Fibroblast of lung (primary cell): ENCODE results near the gene UPK3B. TPM values are rescaled to one million over a fixed set of nuclear protein-coding genes. Genes with fewer than 3 reads are reported as not detected.
"Not testable (repeated sequence)": the region's sequence is repeated elsewhere in the genome, so short reads cannot be mapped to it uniquely, and the experiment has no call there.

Source experiments
- DNase-seq, 2 donors: peaks; one replicate each; pipeline versions ENCODE4 v3.0.0 to v3.0.0-alpha.2; 2010; ENCODE audit warnings: low read depth in 2 of 2
- H2AFZ ChIP-seq: 2 replicates; pipeline ENCODE4 v1.5.1; 2012; ENCODE audit warnings: low read length, control low read depth, inconsistent platforms
- H3K27ac ChIP-seq: 2 replicates; pipeline ENCODE4 v1.5.1; 2011; ENCODE audit warnings: low read length, control low read depth; ENCODE audit not compliant: insufficient read depth
- H3K27me3 ChIP-seq: 2 replicates; pipeline ENCODE4 v1.5.1; 2011; ENCODE audit warnings: mild to moderate bottlenecking, low read length; ENCODE audit not compliant: control insufficient read depth, insufficient read depth
- H3K36me3 ChIP-seq: 2 replicates; pipeline ENCODE4 v1.5.1; 2011; ENCODE audit warnings: low read length; ENCODE audit not compliant: control insufficient read depth, insufficient read depth
- H3K4me1 ChIP-seq: 2 replicates; pipeline ENCODE4 v1.5.1; 2011; ENCODE audit warnings: low read length; ENCODE audit not compliant: control insufficient read depth, insufficient read depth; ENCODE audit errors: extremely low read depth
- H3K4me2 ChIP-seq: 2 replicates; pipeline ENCODE4 v1.5.1; 2011; ENCODE audit warnings: low read length, control low read depth; ENCODE audit not compliant: insufficient read depth; ENCODE audit errors: extremely low read depth
- H3K4me3 ChIP-seq, 4 experiments: fragments of 200-600 bp in 1 of 4; sonication (generic) in 1 of 4; replicated peaks in 1 of 4; 2 replicates each; pipeline ENCODE4 v1.5.1; 2011 to 2016; ENCODE audit warnings: low read length in 4 of 4, low read depth in 3 of 4, mild to moderate bottlenecking in 3 of 4, control low read depth in 2 of 4, inconsistent platforms in 1 of 4, mixed read lengths in 1 of 4; ENCODE audit not compliant: insufficient read depth in 1 of 4; ENCODE audit errors: control extremely low read depth in 1 of 4
- H3K79me2 ChIP-seq: 2 replicates; pipeline ENCODE4 v1.5.1; 2012; ENCODE audit warnings: mild to moderate bottlenecking, low read length, inconsistent platforms; ENCODE audit not compliant: control insufficient read depth, insufficient read depth
- H3K9ac ChIP-seq: 2 replicates; pipeline ENCODE4 v1.5.1; 2011; ENCODE audit warnings: mild to moderate bottlenecking, low read length, control low read depth; ENCODE audit not compliant: insufficient read depth
- H3K9me3 ChIP-seq: 2 replicates; pipeline ENCODE4 v1.5.1; 2012; ENCODE audit warnings: low read depth, low read length; ENCODE audit not compliant: control insufficient read depth, insufficient read depth
- H4K20me1 ChIP-seq: 2 replicates; pipeline ENCODE4 v1.5.1; 2011; ENCODE audit warnings: low read length; ENCODE audit not compliant: control insufficient read depth, insufficient read depth; ENCODE audit errors: extremely low read depth
- polyA plus RNA-seq, 2 donors: library from polyadenylated mRNA; depleted of rRNA in 1 of 2; stranded (reverse) in 1 of 2; unstranded in 1 of 2; fragments of >200 nt; gene quantifications; 2 replicates each; pipeline ENCODE4 v1.2.1, GENCODE V29; 2011 to 2012; ENCODE audit warnings: missing spikeins in 1 of 2
- total RNA-seq: library from RNA; depleted of rRNA; stranded (reverse); fragments of >200 nt; gene quantifications from 2 replicates; pipeline ENCODE4 v1.2.1, GENCODE V29; 2014

The UPK3B gene
- total and polyA plus RNA-seq, 2 donors (not counting 1 experiment from before 2014, with no cell fraction given): 0.50 TPM; not detected in 1

DNA sequence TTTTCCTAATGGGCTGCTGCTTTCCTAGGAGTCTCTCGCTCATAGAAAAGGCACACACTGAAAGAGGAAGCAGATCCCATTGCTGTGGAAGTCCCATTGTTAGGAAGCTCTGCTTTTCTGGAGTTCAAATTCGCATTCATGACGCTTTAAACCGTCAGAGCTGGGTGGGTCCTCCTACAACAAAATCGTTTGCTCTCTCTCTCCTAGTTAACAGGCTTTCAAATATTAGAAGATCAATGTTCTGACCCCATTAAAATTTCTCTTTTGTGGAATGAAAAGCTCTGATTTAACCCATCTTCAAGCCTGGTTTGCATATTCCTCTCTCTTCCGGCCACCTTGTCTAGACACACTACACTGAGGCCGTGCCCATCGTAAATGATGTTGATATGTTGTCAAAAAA is 32.8 kb downstream of the UPK3B start, which contains the start of gene SPDYE16:
Gene SPDYE16, minus strand, starts transcription at position 101 of the 400 bp plus-strand sequence. CDS start 1,838 bp downstream, outside the sequence.
- H3K27ac ChIP-seq, H3K4me3 ChIP-seq, H3K9me3 ChIP-seq, H2AFZ ChIP-seq, H3K9ac ChIP-seq, H3K79me2 ChIP-seq, H3K36me3 ChIP-seq, H3K4me2 ChIP-seq, DNase-seq, H3K27me3 ChIP-seq, H4K20me1 ChIP-seq, H3K4me1 ChIP-seq: not testable (repeated sequence)

- H3K9ac ChIP-seq: peak overlapping the region; percentile 85
- H3K4me1 ChIP-seq, H3K36me3 ChIP-seq, H3K9me3 ChIP-seq, H3K27me3 ChIP-seq, H4K20me1 ChIP-seq: not testable (repeated sequence)
- peak; percentile 84 to 90 for DNase-seq
- H3K79me2 ChIP-seq: peaks cover 13% of the 10 kb centered on the region
- H2AFZ ChIP-seq: peak overlapping the region; percentile 24
- H3K27ac ChIP-seq: peak overlapping the region; percentile 79
- peak overlapping the region; percentile 57 to 74 (median 67) for H3K4me3 ChIP-seq
- peak overlapping the region; percentile 40 for H3K4me2 ChIP-seq
These were observed 38.9 kb downstream of the UPK3B start for GRCh38 chr7:76549025-76549854.

DNA sequence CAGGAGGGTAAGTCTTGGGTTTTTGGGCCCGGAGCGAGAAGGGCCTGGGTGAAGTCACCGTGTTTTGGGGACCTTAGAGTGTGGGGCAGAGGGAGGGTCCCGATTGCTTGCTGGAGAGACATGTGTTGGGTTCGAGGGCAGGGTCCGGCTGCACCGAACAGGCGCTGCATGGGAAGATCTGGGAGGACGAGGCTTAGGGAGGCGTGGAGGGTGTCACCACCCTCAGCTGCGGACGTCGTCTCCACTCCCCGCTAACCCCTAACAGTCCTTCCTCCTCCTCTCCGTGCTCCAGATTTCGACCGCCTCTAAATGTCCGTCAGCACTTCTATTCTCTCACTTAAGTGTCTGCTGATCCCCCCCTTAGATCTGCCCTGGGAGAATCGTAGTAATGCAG is 39.5 kb downstream of the UPK3B start:
- H3K9me3 ChIP-seq, DNase-seq, H3K36me3 ChIP-seq, H3K27me3 ChIP-seq, H3K4me1 ChIP-seq, H2AFZ ChIP-seq, H4K20me1 ChIP-seq: not testable (repeated sequence)
- Histone ChIP-seq H3K4me2 (peak overlapping the region; percentile 44), H3K9ac (peak overlapping the region; percentile 85), H3K79me2 (peaks cover 13% of the 10 kb centered on the region), H3K4me3 (peak overlapping the region; percentile 57 to 74 (median 67)), H3K27ac (peak overlapping the region; percentile 79)

DNA sequence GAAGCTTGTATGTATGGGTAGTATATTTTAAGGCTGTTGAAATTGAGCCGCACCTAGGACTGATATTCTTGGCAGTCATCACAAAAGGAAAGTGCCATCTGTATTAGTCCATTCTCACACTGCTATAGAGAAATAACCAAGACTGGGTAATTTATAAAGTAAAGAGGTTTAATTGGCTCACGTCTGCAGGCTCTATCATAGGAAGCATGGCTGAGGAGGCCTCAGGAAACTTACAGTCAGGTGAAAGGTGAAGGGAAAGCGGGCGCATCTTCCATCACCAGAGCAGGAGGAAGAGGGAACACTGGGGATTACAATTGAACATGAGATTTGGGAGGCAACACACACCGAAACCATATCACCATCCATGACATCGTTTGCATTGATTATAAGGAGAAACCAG is 41.6 kb downstream of the UPK3B start:
- not testable (repeated sequence) for H3K4me1 ChIP-seq, H2AFZ ChIP-seq, H3K9me3 ChIP-seq, H3K27ac ChIP-seq, H4K20me1 ChIP-seq, H3K4me2 ChIP-seq, H3K9ac ChIP-seq, H3K4me3 ChIP-seq, DNase-seq, H3K36me3 ChIP-seq, H3K27me3 ChIP-seq
- peaks cover 14% of the 10 kb centered on the region for H3K79me2 ChIP-seq

- not testable (repeated sequence) for H3K27ac ChIP-seq, H4K20me1 ChIP-seq, H3K27me3 ChIP-seq, H3K4me3 ChIP-seq, H2AFZ ChIP-seq, H3K9ac ChIP-seq, H3K79me2 ChIP-seq, H3K9me3 ChIP-seq, DNase-seq, H3K4me1 ChIP-seq, H3K4me2 ChIP-seq, H3K36me3 ChIP-seq
These were observed 49.3 kb downstream of the UPK3B start for GRCh38 chr7:76559685-76560084.

DNA sequence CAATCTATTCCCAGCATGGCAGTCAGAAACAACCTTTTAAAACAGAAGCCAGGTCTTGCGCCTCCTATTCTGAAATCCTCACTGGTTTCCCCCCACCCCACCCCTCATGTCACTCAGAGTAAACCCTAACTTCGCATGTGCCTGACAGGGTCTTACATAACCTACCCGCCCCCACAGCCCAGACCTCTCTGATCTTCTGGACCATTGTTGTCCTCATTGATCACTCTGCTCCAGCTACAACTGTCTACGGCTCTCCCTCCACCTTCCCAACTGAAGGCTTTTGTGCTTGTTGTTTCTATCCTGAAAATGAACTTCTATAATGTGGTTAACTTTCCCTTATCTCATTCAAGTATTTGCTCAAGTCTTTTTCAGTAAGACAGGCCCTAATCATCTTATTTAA is 49.8 kb downstream of the UPK3B start:
- not testable (repeated sequence) for DNase-seq

GRCh38 chr7:76561342-76561741 is 51.0 kb downstream of the UPK3B start:
- not testable (repeated sequence) for H3K27ac ChIP-seq, H4K20me1 ChIP-seq, H3K27me3 ChIP-seq, H3K4me2 ChIP-seq, H3K4me1 ChIP-seq, H3K9ac ChIP-seq, H3K79me2 ChIP-seq, H3K9me3 ChIP-seq, DNase-seq, H3K4me3 ChIP-seq, H3K36me3 ChIP-seq, H2AFZ ChIP-seq

More for the DNA sequence above, 49.8 kb downstream of the UPK3B start:
- H3K79me2 ChIP-seq, H3K36me3 ChIP-seq, H3K4me1 ChIP-seq, H3K9ac ChIP-seq, H4K20me1 ChIP-seq, H3K27ac ChIP-seq, H3K4me3 ChIP-seq, H3K4me2 ChIP-seq, H3K9me3 ChIP-seq, H3K27me3 ChIP-seq, H2AFZ ChIP-seq: not testable (repeated sequence)
